Placental epithelial cell (primary cell): ENCODE results near the gene GNG14. TPM values are rescaled to one million over a fixed set of nuclear protein-coding genes. Genes with fewer than 3 reads are reported as not detected.

Source experiments
- small RNA-seq: library from RNA; depleted of rRNA; stranded (forward); fragments of <200 nt; gene quantifications from one replicate; pipeline ENCODE3, GENCODE V24; 2012
- total RNA-seq: library from RNA; depleted of rRNA; stranded (reverse); fragments of >200 nt; gene quantifications from 2 replicates; pipeline ENCODE4 v1.2.3, GENCODE V29; 2012

Gene GNG14
- not detected in 2 replicates for total RNA-seq

GRCh38 chr19:12687496-12688196, at the start of gene GNG14:
Gene GNG14 (plus strand): TSS chr19:12687998. CDS start chr19:12688049, 51 bp downstream.

GRCh38 chr19:12666265-12667048, 21.3 kb upstream of the GNG14 start, which contains the start of the genes MAN2B1 and WDR83:
Gene MAN2B1 (minus strand): TSS chr19:12666742. CDS start chr19:12666701, 41 bp downstream.
Gene WDR83 (plus strand): TSS chr19:12666807. CDS start chr19:12669791, 2,984 bp downstream.

DNA sequence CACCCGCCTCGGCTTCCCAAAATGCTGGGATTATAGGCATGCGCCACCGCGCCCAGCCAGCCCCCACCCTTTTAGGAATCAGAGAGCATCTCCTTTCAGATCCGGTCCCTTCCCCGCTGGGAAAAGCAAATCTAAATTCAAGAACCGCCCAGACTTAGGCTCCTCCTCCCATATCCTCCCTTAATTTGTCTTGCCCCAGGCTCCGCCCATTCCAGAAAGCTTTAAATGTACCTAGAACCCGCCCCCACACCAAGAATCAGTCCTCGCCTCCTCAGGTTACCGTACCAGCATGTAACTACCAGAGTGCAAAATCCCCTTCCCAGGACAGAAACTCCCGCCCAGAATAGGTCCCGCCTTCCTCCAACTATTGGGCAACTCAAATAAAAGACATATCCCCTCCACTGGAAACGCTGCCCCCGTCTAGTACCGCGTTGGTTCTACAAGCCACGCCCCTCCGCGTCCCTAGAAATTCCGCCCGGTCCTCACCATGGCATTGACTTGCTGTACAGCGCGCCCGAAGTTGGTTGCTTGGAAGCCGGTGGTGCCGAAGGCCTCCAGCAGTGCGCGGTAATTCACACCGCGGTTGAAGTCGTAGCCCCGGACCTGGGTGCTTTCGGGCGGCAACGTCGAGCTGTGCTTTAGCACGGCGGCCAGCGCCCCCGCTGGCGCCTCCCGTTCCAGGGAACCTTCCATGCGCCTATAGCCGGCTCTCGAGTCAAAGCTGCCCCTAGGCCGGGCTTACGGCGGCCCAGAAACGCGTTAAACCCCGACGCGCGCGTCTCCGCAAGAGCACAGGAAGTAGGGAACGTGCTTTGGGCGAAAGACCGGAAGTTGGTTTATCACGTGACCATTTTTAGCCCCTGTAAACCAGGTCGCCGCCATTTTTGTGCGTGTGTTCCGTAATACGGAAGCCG, 6.5 kb upstream of the GNG14 start, which contains the start of gene DHPS:
DHPS (minus strand) TSS at position 807 of the 914 bp plus-strand sequence; CDS start at position 693, 114 bp downstream.

GRCh38 chr19:12696366-12697335, 8.9 kb downstream of the GNG14 start, which contains the start of gene FBXW9:
Gene FBXW9 (minus strand): TSS chr19:12696631. CDS start chr19:12696581, 50 bp downstream.

GRCh38 chr19:12723641-12724426, 36.0 kb downstream of the GNG14 start, which contains the start of gene TNPO2:
Gene TNPO2 (minus strand): TSS chr19:12723932. CDS start chr19:12720977, 2,955 bp downstream.

DNA sequence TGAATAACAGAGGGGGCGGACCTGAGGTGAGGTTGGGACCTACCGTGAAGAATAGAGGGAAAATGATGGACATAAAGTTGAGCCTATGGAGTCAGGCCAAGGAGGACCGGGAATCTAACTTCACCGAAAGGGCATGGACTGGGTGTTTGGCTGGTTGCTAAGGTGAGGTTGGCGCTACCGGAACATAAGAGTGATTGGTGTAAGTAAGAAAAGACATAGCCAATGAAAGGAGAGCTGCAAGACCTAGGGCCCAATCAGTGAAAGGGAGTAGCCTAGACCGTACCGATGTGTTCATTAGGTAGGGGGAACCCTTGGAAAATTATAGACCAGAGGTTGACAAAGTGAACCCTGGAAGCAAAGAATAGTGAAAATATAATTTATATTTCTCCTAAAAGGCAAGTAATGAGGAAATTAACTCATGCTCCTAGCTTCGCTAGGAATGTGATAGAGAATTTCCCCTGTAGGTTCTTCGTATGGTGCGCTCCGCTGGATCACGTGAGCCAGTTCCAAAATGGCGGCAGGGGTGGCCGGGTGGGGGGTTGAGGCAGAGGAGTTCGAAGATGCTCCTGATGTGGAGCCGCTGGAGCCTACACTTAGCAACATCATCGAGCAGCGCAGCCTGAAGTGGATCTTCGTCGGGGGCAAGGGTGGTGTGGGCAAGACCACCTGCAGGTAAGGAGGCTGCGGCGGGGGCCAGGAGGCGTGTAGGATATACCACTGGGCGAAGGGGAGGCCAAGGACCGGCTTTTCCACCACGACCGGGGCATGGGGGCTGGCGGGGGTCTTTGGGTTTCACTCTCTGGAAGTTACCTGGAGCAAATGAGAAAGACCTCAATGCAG, 49.4 kb downstream of the GNG14 start, which contains the start of gene GET3:
GET3 (plus strand) TSS at position 503 of the 840 bp plus-strand sequence; CDS start at position 512, 9 bp downstream.

Small RNA genes within 50 kb of the gene (small RNA-seq; reads per million reads assigned to genes)
- gene SNORD41: 32.4 reads per million, percentile 97 among the genes with 10 or more reads in this experiment

Other genes starting within 250 kb of the GNG14 start
- 4.1 and 9.0 TPM in 2 replicates for gene ZNF443, start 247.0 kb upstream of the GNG14 start, total RNA-seq
- 5.1 and 6.7 TPM in 2 replicates for gene ZNF709, start 203.2 kb upstream of the GNG14 start, total RNA-seq
- 8.7 and 12.6 TPM in 2 replicates for gene ZNF564, start 136.5 kb upstream of the GNG14 start, total RNA-seq
- 8.9 and 9.4 TPM in 2 replicates for gene ZNF490, start 77.2 kb upstream of the GNG14 start, total RNA-seq
- 12.6 and 14.0 TPM in 2 replicates for gene ZNF791, start 77.1 kb upstream of the GNG14 start, total RNA-seq
- gene MAN2B1, start 21.3 kb upstream of the GNG14 start, total RNA-seq: 41.6 and 50.6 TPM in 2 replicates
- gene WDR83, start 21.2 kb upstream of the GNG14 start, total RNA-seq: 9.0 and 9.1 TPM in 2 replicates
- gene DHPS, start 6.1 kb upstream of the GNG14 start, total RNA-seq: 59.3 and 66.4 TPM in 2 replicates
- 15.7 and 19.8 TPM in 2 replicates for gene FBXW9, start 8.6 kb downstream of the GNG14 start, total RNA-seq
- 39.5 and 59.7 TPM in 2 replicates for gene TNPO2, start 35.9 kb downstream of the GNG14 start, total RNA-seq
- 111 and 226 TPM in 2 replicates for gene TRIR, start 46.7 kb downstream of the GNG14 start, total RNA-seq
- gene GET3, start 49.5 kb downstream of the GNG14 start, total RNA-seq: 76.6 and 122 TPM in 2 replicates
- gene BEST2, start 63.8 kb downstream of the GNG14 start, total RNA-seq: not detected in 2 replicates
- gene HOOK2, start 87.6 kb downstream of the GNG14 start, total RNA-seq: 24.1 and 41.6 TPM in 2 replicates
- gene JUNB, start 103.5 kb downstream of the GNG14 start, total RNA-seq: 91.9 and 180 TPM in 2 replicates
- 190 and 206 TPM in 2 replicates for gene PRDX2, start 113.8 kb downstream of the GNG14 start, total RNA-seq
- not detected in 2 replicates for gene THSD8, start 114.1 kb downstream of the GNG14 start, total RNA-seq
- 13.3 and 21.5 TPM in 2 replicates for gene RNASEH2A, start 118.6 kb downstream of the GNG14 start, total RNA-seq
- gene RTBDN, start 146.6 kb downstream of the GNG14 start, total RNA-seq: not detected in 2 replicates
- under 0.01 and 0.43 TPM in 2 replicates for gene MAST1, start 150.5 kb downstream of the GNG14 start, total RNA-seq
- 28.7 and 30.7 TPM in 2 replicates for gene DNASE2, start 193.5 kb downstream of the GNG14 start, total RNA-seq
- gene KLF1, start 199.2 kb downstream of the GNG14 start, total RNA-seq: not detected in 2 replicates
- gene GCDH, start 203.2 kb downstream of the GNG14 start, total RNA-seq: 17.7 and 42.1 TPM in 2 replicates
- 0.39 TPM in 1 of 2 replicates, not detected in the other for gene SYCE2, start 231.3 kb downstream of the GNG14 start, total RNA-seq
- 47.1 and 54.3 TPM in 2 replicates for gene FARSA, start 245.7 kb downstream of the GNG14 start, total RNA-seq